Stomach smooth muscle (tissue), 2 donors: ENCODE measurements around the gene DNPEP.
"Not testable (repeated sequence)": the region's sequence is repeated elsewhere in the genome, so short reads cannot be mapped to it uniquely, and the experiment has no call there.

Experiments
- H3K27ac ChIP-seq: one replicate; pipeline ENCODE4 v1.7.0; 2013; ENCODE audit warnings: mild to moderate bottlenecking, low read length, inconsistent platforms
- H3K27me3 ChIP-seq, 2 donors: one replicate each; pipeline ENCODE4 v1.7.0; 2013; ENCODE audit warnings: low read length in 2 of 2; ENCODE audit not compliant: insufficient read depth in 2 of 2, control insufficient read depth in 1 of 2
- H3K36me3 ChIP-seq, 2 donors: one replicate each; pipeline ENCODE4 v1.7.0; 2013; ENCODE audit warnings: low read length in 2 of 2; ENCODE audit not compliant: control insufficient read depth in 2 of 2, insufficient read depth in 2 of 2
- H3K4me1 ChIP-seq: one replicate; pipeline ENCODE4 v1.7.0; 2013; ENCODE audit warnings: low read length; ENCODE audit not compliant: control insufficient read depth, insufficient read depth
- H3K4me3 ChIP-seq, 2 donors: one replicate each; pipeline ENCODE4 v1.7.0; 2013; ENCODE audit warnings: low read length in 2 of 2
- H3K9ac ChIP-seq, 2 donors: one replicate each; pipeline ENCODE4 v1.7.0; 2013; ENCODE audit warnings: low read length in 2 of 2, mild to moderate bottlenecking in 1 of 2
- H3K9me3 ChIP-seq, 2 donors: one replicate each; pipeline ENCODE4 v1.7.0; 2013; ENCODE audit warnings: low read length in 2 of 2; ENCODE audit not compliant: control insufficient read depth in 2 of 2
- donor health status: healthy.
- donor health status: Pancreatic carcinoma.

The DNPEP gene

GRCh38 chr2:219407343-219407742, 19.6 kb upstream of the DNPEP start:
- Histone ChIP-seq H3K27ac (peak overlapping the region; percentile 98), H3K4me1 (peaks cover 67% of the 10 kb centered on the region), H3K9ac (peak overlapping the region; percentile 72 to 88)
- H3K9me3 ChIP-seq, H3K27me3 ChIP-seq, H3K4me3 ChIP-seq, H3K36me3 ChIP-seq: not testable (repeated sequence)

DNA sequence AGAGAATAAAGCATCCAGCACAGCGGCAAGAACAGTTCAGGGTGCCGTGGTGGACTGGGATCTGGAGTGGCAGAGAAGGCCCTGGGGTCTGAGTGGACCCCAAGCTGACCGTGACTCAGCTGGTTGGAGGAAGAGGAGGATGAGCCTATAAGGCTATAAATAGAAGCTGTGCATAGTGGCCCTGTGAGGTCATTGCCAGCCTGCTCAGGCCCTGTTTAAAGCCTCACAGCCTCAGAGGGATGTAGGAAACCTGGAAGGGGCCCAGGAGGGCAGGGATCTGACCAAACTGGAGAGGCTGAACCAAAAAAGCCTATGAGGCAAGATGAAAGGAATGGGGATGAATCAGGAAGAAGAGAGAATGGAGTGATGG, 19.1 kb upstream of the DNPEP start:
- peaks cover 67% of the 10 kb centered on the region for H3K4me1 ChIP-seq
- no peaks in the 10 kb centered on the region for H3K27me3 ChIP-seq
- H3K9me3 ChIP-seq, result peaks cover 0 to 3% of the 10 kb centered on the region in 2 donors
- no peaks in the 10 kb centered on the region for H3K36me3 ChIP-seq
- H3K27ac ChIP-seq, result peak overlapping the region; percentile 98
- peak overlapping the region; percentile 22 to 55 for H3K4me3 ChIP-seq
- H3K9ac ChIP-seq, result peak overlapping the region; percentile 72 to 88

DNA sequence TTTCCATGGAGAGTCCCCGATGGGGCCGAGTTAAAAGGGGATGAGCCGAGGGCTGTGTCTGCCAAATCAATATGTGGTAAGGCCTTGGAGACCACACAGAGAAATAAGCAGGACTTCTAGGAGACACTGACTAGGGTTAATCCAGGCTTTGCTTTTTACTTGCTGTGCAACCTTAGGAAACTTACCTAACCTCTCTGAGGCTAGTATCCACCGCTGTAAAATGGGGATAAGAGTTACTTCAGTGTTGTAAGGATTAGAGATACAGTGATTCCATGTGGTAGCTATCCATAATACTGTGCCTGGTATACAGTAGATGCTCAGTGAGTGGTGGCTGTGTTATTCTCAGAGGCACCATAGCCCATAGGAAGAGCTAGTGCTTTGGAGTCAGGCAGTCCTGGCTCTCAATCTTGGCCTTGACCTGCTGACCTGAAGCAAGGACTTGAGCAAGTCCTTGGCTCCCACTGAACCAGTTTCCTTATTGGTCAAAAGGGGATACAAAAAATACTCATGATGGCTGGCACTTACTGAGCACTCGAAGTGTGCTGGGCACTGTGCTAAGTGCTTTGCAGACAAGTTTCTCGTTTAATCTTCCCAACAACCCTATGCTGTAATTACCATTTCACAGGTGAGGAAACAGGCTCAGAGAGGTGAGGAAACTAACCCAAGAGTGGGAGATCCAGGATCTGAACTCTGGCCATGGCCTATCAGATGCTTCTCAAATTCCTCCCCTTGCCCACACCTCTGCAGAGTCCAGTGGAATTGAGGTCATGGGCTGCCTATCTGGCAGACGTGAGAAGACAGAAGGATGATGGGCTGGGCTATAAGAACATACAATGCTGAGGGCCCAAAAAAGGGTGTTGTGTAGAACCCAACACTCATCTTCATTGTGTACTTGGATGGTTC, 18.5 kb upstream of the DNPEP start:
- no peaks in the 10 kb centered on the region for H3K9me3 ChIP-seq
- peaks cover 67% of the 10 kb centered on the region for H3K4me1 ChIP-seq
- no peaks in the 10 kb centered on the region for H3K27me3 ChIP-seq
- peak overlapping the region; percentile 22 to 55 for H3K4me3 ChIP-seq
- no peaks in the 10 kb centered on the region for H3K36me3 ChIP-seq
- H3K27ac ChIP-seq, result peak overlapping the region; percentile 98
- peak overlapping the region; percentile 56 to 72 for H3K9ac ChIP-seq

GRCh38 chr2:219405451-219405850, 17.7 kb upstream of the DNPEP start:
- H3K9ac ChIP-seq, result peak overlapping the region; percentile 56 to 72
- no peaks in the 10 kb centered on the region for H3K9me3 ChIP-seq
- H3K27me3 ChIP-seq, result no peaks in the 10 kb centered on the region
- H3K27ac ChIP-seq, result peak overlapping the region; percentile 98
- H3K4me1 ChIP-seq, result peaks cover 67% of the 10 kb centered on the region
- no peaks in the 10 kb centered on the region for H3K36me3 ChIP-seq
- H3K4me3 ChIP-seq, result peak overlapping the region; percentile 1 to 55

DNA sequence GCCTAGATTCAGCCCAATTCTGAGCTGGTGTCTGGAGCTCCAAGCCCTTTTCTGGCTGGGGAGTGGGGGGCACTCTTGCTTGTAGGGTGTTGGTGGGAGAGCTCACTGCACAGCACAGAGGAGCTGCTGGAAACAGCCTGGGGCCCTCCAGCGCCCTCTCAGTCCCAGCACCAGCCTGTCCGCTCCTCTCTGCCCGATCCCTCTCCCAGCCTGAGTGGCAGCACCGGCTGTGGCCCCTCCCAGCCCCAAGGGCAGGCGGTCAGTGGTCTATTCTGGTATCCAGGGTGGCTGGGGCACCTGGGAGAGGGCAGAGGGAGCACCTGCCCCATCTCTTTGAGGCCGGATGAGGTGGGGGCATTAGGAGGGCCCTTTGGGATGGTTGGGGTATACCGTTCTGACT, 17.2 kb upstream of the DNPEP start:
- H3K9me3 ChIP-seq, result no peaks in the 10 kb centered on the region
- peaks cover 67% of the 10 kb centered on the region for H3K4me1 ChIP-seq
- peak overlapping the region; percentile 56 to 72 for H3K9ac ChIP-seq
- H3K36me3 ChIP-seq, result no peaks in the 10 kb centered on the region
- no peaks in the 10 kb centered on the region for H3K27me3 ChIP-seq
- peak overlapping the region; percentile 98 for H3K27ac ChIP-seq
- peak overlapping the region; percentile 1 to 54 for H3K4me3 ChIP-seq

DNA sequence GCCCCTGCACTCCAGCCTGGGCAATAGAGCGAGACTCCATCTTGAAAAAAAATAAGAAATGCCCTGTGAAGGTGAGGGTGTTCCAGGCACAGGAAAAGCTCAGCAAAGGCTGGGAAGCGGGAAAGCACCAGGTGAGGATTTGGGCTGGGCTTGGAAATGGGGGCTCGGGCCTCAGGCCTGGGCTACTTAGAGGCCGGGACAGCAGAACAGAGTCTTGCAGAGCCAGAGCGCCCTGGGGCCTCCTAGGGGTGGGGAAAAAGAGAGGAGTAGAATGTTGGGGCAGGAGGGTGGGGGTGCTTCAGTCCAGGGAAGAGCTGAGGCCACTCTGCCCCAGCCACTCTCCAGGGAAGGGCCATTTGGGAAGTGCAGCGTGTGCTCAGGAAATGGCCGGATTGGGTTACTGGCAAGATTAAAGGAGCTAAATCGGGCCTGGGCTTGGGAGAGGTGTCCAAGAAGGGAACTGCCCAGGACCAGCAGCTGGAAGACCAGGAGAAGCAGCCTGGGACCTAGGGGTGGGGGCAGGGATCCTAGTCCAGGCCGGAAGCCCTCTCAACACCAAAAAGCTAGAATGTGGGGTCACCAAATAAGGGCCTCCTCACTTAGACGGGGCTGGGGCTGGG, 16.7 kb upstream of the DNPEP start:
- Histone ChIP-seq H3K27me3 (no peaks in the 10 kb centered on the region), H3K4me3 (peak overlapping the region; percentile 1 to 54), H3K9me3 (no peaks in the 10 kb centered on the region), H3K9ac (peak overlapping the region; percentile 56 to 72), H3K4me1 (peaks cover 61% of the 10 kb centered on the region), H3K27ac (peak overlapping the region; percentile 98), H3K36me3 (no peaks in the 10 kb centered on the region)

GRCh38 chr2:219403861-219404260, 16.1 kb upstream of the DNPEP start:
- peaks cover 58% of the 10 kb centered on the region for H3K4me1 ChIP-seq
- H3K27me3 ChIP-seq, result no peaks in the 10 kb centered on the region
- H3K36me3 ChIP-seq, result no peaks in the 10 kb centered on the region
- peak overlapping the region; percentile 98 for H3K27ac ChIP-seq
- H3K4me3 ChIP-seq, result peak overlapping the region in 1 of 2 donors; percentile 54
- H3K9me3 ChIP-seq, result no peaks in the 10 kb centered on the region
- H3K9ac ChIP-seq, result peak overlapping the region; percentile 21 to 56

GRCh38 chr2:219402665-219403515, 15.2 kb upstream of the DNPEP start:
- no peak overlapping the region for H3K27ac ChIP-seq
- H3K27me3 ChIP-seq, result no peaks in the 10 kb centered on the region
- H3K9ac ChIP-seq, result peak overlapping the region in 1 of 2 donors; percentile 56
- no peak overlapping the region for H3K4me3 ChIP-seq
- H3K9me3 ChIP-seq, result no peaks in the 10 kb centered on the region
- no peaks in the 10 kb centered on the region for H3K36me3 ChIP-seq
- H3K4me1 ChIP-seq, result peaks cover 51% of the 10 kb centered on the region

DNA sequence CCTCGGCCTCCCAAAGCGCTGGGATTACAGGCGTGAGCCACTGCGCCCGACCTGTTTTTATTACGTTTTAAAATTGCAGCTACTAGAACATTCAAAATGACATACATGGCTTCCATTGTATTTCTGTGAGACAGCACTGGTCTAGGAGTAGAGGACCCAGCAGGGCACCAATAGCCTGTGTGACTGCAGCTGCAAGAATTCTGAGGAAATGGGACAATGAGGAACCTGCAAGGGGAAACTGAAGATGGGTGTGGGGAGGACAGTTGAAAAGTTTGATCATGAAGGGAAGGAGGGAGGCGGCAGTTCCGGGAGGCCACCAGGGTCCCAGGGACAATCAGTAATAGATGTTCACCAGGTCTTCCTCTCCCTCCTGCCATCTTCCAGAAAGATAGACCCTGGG, 13.9 kb upstream of the DNPEP start:
- Histone ChIP-seq H3K27me3 (no peaks in the 10 kb centered on the region), H3K9me3 (no peaks in the 10 kb centered on the region), H3K4me1 (peaks cover 38% of the 10 kb centered on the region), H3K9ac (no peak overlapping the region), H3K27ac (no peak overlapping the region), H3K36me3 (no peaks in the 10 kb centered on the region), H3K4me3 (no peak overlapping the region)

DNA sequence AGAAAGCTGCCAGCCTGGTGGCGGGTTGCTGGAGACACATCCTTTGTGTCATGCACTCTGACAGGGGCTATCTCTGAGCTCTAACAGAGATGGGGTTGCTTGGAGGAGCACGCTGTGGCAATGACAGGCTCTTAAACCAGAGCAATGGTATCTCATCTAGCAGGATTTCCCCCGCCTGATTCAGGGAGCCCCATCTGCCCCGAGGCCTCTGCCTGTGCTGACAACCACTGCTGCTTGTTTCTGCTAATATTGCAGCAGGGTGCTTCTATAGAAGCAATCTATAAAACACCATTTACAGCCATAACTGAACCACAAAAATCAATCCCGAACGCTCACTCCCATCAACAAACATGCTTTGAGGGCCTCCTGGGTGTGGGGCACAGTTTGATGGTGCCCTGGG, 12.8 kb upstream of the DNPEP start:
- Histone ChIP-seq H3K27ac (no peak overlapping the region), H3K9ac (no peak overlapping the region), H3K27me3 (no peaks in the 10 kb centered on the region), H3K4me3 (no peak overlapping the region), H3K36me3 (no peaks in the 10 kb centered on the region), H3K4me1 (peaks cover 28% of the 10 kb centered on the region), H3K9me3 (no peaks in the 10 kb centered on the region)
